HepG2 (cell line): ENCODE results near the gene TREX2.

Experiments
- AFF4 ChIP-seq: sonication (generic); formaldehyde crosslinking; IDR thresholded peaks from 2 replicates; pipeline ENCODE4 v1.4.0; 2020; ENCODE audit warnings: missing genetic modification reagents
- ATF3 ChIP-seq: sonication (generic); formaldehyde crosslinking; IDR thresholded peaks from 2 replicates; pipeline ENCODE4 v1.4.0; 2020; ENCODE audit warnings: missing genetic modification reagents
- CBX5 ChIP-seq: sonication (generic); formaldehyde crosslinking; IDR thresholded peaks from 2 replicates; pipeline ENCODE4 v1.4.0; 2020; ENCODE audit warnings: missing genetic modification reagents, borderline replicate concordance
- FOSL2 ChIP-seq: sonication (generic); formaldehyde crosslinking; IDR thresholded peaks from 2 replicates; pipeline ENCODE4 v1.4.0; 2020; ENCODE audit warnings: missing genetic modification reagents
- FOXP1 ChIP-seq, 2 experiments: fragments of 450-650 bp in 1 of 2; IDR thresholded peaks; 2 replicates each; pipeline ENCODE4 v1.6.1; 2017 to 2018; ENCODE audit warnings: antibody characterized with exemption in 1 of 2
- SP1 ChIP-seq, 2 experiments: fragments of 450-650 bp in 1 of 2; sonication (generic) in 1 of 2; formaldehyde crosslinking in 1 of 2; IDR thresholded peaks; 2 replicates each; pipeline versions ENCODE4 v1.4.0 to v1.6.1; 2016 to 2020; ENCODE audit warnings: missing genetic modification reagents in 1 of 2
- ZMAT5 ChIP-seq: sonication (generic); formaldehyde crosslinking; IDR thresholded peaks from 2 replicates; pipeline ENCODE4 v1.5.0; 2020; ENCODE audit warnings: mild to moderate bottlenecking, low read depth, missing genetic modification reagents, borderline replicate concordance
- ZNF687 ChIP-seq: sonication (generic); formaldehyde crosslinking; IDR thresholded peaks from 2 replicates; pipeline ENCODE4 v1.5.1; 2020; ENCODE audit warnings: mild to moderate bottlenecking, missing genetic modification reagents, moderate library complexity

GRCh38 chrX:153476666-153477363, 31.0 kb upstream of the TREX2 start:
- no peak for TF ChIP-seq ATF3 (CRISPR knock-in tag)
- no peak for TF ChIP-seq ZNF687
- TF ChIP-seq SP1 (IDR thresholded peaks at IDR 0.05): no peak
- TF ChIP-seq SP1 (CRISPR knock-in tag; IDR thresholded peaks at IDR 0.05): no peak
- TF ChIP-seq FOSL2: no peak
- no peak for TF ChIP-seq FOXP1 (IDR thresholded peaks at IDR 0.05)
- no peak for TF ChIP-seq FOXP1 (CRISPR knock-in tag; IDR thresholded peaks at IDR 0.05)
- no peak for TF ChIP-seq ZMAT5 (CRISPR knock-in tag)
- TF ChIP-seq AFF4: no peak
- no peak for TF ChIP-seq CBX5 (CRISPR knock-in tag)
